ENCODE measurements around the gene PBRM1.

The PBRM1 gene

GRCh38 chr3:52541050-52541449 lies 144.7 kb downstream of the PBRM1 start:
- FAIRE-seq, result no peak
- TF ChIP-seq TAF1 (IDR thresholded peaks at IDR 0.05; ENCODE audit: borderline replicate concordance, low read depth, low read length), result no peak
- TF ChIP-seq POLR2A (IDR thresholded peaks at IDR 0.05; ENCODE audit: low read depth, low read length), result no peak
- no peak for TF ChIP-seq POLR2AphosphoS5 (IDR thresholded peaks at IDR 0.05; ENCODE audit: low read depth, low read length)
- DNase-seq (ENCODE audit: insufficient read length), result no peak

DNA sequence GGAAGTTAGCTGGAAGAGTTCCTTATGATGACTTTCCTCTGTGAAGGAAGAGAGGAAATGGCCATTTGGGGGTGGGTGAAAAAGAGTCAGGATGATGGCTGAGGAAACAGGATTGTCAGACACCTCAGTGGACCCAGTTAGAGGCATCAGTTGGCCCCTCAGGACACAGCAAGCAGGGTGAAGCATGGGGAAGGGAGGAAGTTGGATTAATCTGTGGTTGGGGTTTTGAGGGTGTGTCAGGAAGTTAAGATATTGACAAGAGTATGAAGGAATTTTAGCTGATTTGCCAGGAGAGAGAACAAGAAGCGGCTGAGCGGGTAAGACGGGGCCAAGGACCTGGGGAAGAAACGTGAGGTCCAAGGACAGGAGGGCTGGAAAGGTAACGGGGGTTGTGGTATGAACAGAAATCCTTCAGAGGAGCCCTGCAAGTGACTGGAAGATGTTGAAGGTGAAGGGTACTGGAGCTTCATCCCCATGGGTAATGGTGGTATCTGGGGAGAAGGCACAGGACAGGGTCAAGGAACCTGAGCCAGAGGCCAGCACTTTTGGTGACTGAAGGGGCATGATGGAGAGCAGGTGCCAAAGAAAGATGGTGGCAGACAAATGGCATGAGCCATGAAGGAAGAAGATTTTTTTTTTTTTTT lies 146.6 kb downstream of the PBRM1 start:
- FAIRE-seq (no peak), DNase-seq (ENCODE audit: insufficient read length) (no peak)
- TF ChIP-seq TAF1 (IDR thresholded peaks at IDR 0.05; ENCODE audit: borderline replicate concordance, low read depth, low read length) (no peak), POLR2AphosphoS5 (IDR thresholded peaks at IDR 0.05; ENCODE audit: low read depth, low read length) (no peak), POLR2A (IDR thresholded peaks at IDR 0.05; ENCODE audit: low read depth, low read length) (no peak)

GRCh38 chr3:52537726-52538421 lies 147.8 kb downstream of the PBRM1 start:
- TF ChIP-seq POLR2AphosphoS5 (IDR thresholded peaks at IDR 0.05; ENCODE audit: low read depth, low read length), result peak; percentile 53; the same call in 1 of the 2 replicates
- TF ChIP-seq POLR2A (IDR thresholded peaks at IDR 0.05; ENCODE audit: low read depth, low read length), result peak; percentile 15; the same call in 1 of the 2 replicates
- TF ChIP-seq TAF1 (IDR thresholded peaks at IDR 0.05; ENCODE audit: borderline replicate concordance, low read depth, low read length), result no peak
- no peak for DNase-seq (ENCODE audit: insufficient read length)
- FAIRE-seq, result no peak

- FAIRE-seq (no peak), DNase-seq (ENCODE audit: insufficient read length) (no peak)
- TF ChIP-seq TAF1 (IDR thresholded peaks at IDR 0.05; ENCODE audit: borderline replicate concordance, low read depth, low read length), result no peak
- TF ChIP-seq POLR2AphosphoS5 (IDR thresholded peaks at IDR 0.05; ENCODE audit: low read depth, low read length), result no peak
- no peak for TF ChIP-seq POLR2A (IDR thresholded peaks at IDR 0.05; ENCODE audit: low read depth, low read length)
Measured at GRCh38 chr3:52537165-52537620, 148.5 kb downstream of the PBRM1 start.

- FAIRE-seq (peak; percentile 100), DNase-seq (ENCODE audit: insufficient read length) (peak; percentile 96)
- TF ChIP-seq POLR2A (IDR thresholded peaks at IDR 0.05; ENCODE audit: low read depth, low read length) (peak; percentile 100), POLR2AphosphoS5 (IDR thresholded peaks at IDR 0.05; ENCODE audit: low read depth, low read length) (peak; percentile 99), TAF1 (IDR thresholded peaks at IDR 0.05; ENCODE audit: borderline replicate concordance, low read depth, low read length) (peak; percentile 94)
Measured at GRCh38 chr3:52536369-52537164, 149.1 kb downstream of the PBRM1 start, which contains the start of gene UQCC5. TSS of gene UQCC5 (plus strand) at chr3:52536605. CDS start at chr3:52536756, 151 bp downstream.

- TF ChIP-seq TAF1 (IDR thresholded peaks at IDR 0.05; ENCODE audit: borderline replicate concordance, low read depth, low read length) (no peak), POLR2AphosphoS5 (IDR thresholded peaks at IDR 0.05; ENCODE audit: low read depth, low read length) (no peak), POLR2A (IDR thresholded peaks at IDR 0.05; ENCODE audit: low read depth, low read length) (no peak)
- FAIRE-seq, result no peak
- DNase-seq (ENCODE audit: insufficient read length), result no peak
Measured at GRCh38 chr3:52536112-52536368, 149.7 kb downstream of the PBRM1 start.

GRCh38 chr3:52535411-52536111 lies 150.2 kb downstream of the PBRM1 start:
- TF ChIP-seq POLR2AphosphoS5 (IDR thresholded peaks at IDR 0.05; ENCODE audit: low read depth, low read length) (no peak), TAF1 (IDR thresholded peaks at IDR 0.05; ENCODE audit: borderline replicate concordance, low read depth, low read length) (no peak), POLR2A (IDR thresholded peaks at IDR 0.05; ENCODE audit: low read depth, low read length) (no peak)
- DNase-seq (ENCODE audit: insufficient read length), result no peak
- no peak for FAIRE-seq

DNA sequence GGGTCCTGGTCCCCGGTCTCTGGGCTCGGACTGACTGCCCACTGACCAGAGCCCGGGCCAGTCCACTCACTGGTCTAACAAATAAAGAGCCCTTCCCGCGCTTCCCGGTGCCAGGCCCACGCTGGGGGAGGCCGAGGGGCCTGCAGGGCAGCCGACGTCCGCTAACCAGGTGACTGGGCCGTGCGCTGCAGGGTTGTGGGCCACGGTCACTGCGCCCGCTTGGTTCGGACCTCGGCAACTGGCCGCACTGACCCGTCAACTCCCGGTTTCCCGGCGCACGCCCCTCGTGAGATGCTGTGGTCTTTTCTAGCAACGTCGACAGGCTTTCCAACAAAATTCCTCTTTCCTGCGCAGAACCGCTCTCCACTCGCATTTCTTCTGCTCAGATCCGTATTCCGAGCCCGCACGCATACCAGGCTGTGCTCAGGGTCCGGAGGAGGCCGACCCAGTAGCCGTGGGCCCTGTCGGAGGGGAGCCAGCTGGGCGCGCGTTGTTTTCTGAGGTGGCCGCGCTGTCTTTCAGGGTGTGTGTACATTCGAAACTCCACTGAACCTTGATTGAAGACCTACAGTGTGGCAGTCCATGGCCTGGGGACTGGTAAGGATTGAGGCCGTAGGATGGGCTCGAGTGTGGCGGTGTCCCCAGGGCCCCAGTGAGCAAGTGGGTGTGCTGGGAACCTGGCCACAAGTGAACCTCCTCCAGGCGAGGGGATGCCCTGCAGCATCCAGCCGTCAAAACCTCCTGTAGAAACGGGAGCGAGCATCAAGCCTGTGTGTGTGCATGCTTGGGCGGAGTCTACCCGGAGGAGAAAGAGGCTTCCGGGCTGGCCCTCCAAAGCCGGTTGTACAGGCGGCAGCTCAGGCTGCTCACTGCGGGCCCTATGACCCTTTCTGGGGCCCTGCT lies 151.2 kb downstream of the PBRM1 start:
- TF ChIP-seq POLR2A (IDR thresholded peaks at IDR 0.05; ENCODE audit: low read depth, low read length), result no peak
- no peak for TF ChIP-seq POLR2AphosphoS5 (IDR thresholded peaks at IDR 0.05; ENCODE audit: low read depth, low read length)
- no peak for TF ChIP-seq TAF1 (IDR thresholded peaks at IDR 0.05; ENCODE audit: borderline replicate concordance, low read depth, low read length)
- FAIRE-seq (no peak), DNase-seq (ENCODE audit: insufficient read length) (no peak)

GRCh38 chr3:52533623-52534280 lies 152.0 kb downstream of the PBRM1 start, which contains the start of gene NT5DC2:
TSS of gene NT5DC2 (minus strand) at chr3:52533857. CDS start at chr3:52533737, 120 bp downstream.
- peak; percentile 89 for FAIRE-seq
- TF ChIP-seq POLR2AphosphoS5 (IDR thresholded peaks at IDR 0.05; ENCODE audit: low read depth, low read length), result no peak
- 0 out of 2 replicates have a peak, but pooled peaks have one; percentile 20 for TF ChIP-seq TAF1 (IDR thresholded peaks at IDR 0.05; ENCODE audit: borderline replicate concordance, low read depth, low read length)
- DNase-seq (ENCODE audit: insufficient read length), result peak; percentile 91
